C4-2B (cell line): ENCODE results near the gene CA5A.

Experiments
- H3K27ac ChIP-seq: fragments of 450-650 bp; 2 replicates; pipeline ENCODE4 v1.5.1; 2017
- CTCF ChIP-seq: fragments of 450-650 bp; conservative IDR thresholded peaks from 2 replicates; pipeline ENCODE4 v1.5.1; 2017; ENCODE audit warnings: mild to moderate bottlenecking
- ZFX ChIP-seq: fragments of 450-650 bp; IDR thresholded peaks from 2 replicates; pipeline ENCODE4 v1.6.1; 2017

The CA5A gene

GRCh38 chr16:87846705-87847466 lies 89.4 kb downstream of the CA5A start:
- no peak overlapping the region for H3K27ac ChIP-seq
- no peak for TF ChIP-seq CTCF
- no peak for TF ChIP-seq ZFX

- no peak for TF ChIP-seq CTCF
- no peak for TF ChIP-seq ZFX
- H3K27ac ChIP-seq, result no peak overlapping the region
These were observed 90.3 kb downstream of the CA5A start for GRCh38 chr16:87845807-87846619.

- no peak for TF ChIP-seq CTCF
- TF ChIP-seq ZFX, result no peak
- H3K27ac ChIP-seq, result no peak overlapping the region
These were observed 91.1 kb downstream of the CA5A start for GRCh38 chr16:87845213-87845612.

- H3K27ac ChIP-seq, result no peak overlapping the region
- TF ChIP-seq CTCF, result no peak
- no peak for TF ChIP-seq ZFX
These were observed 91.5 kb downstream of the CA5A start for GRCh38 chr16:87844809-87845208.

- no peak overlapping the region for H3K27ac ChIP-seq
- no peak for TF ChIP-seq ZFX
- no peak for TF ChIP-seq CTCF
These were observed 92.1 kb downstream of the CA5A start for GRCh38 chr16:87844120-87844733.

GRCh38 chr16:87843678-87844105 lies 92.6 kb downstream of the CA5A start:
- no peak for TF ChIP-seq ZFX
- no peak for TF ChIP-seq CTCF
- no peak overlapping the region for H3K27ac ChIP-seq
